ENCODE results near the gene NYNRIN. TPM values are rescaled to one million over a fixed set of nuclear protein-coding genes. Genes with fewer than 3 reads are reported as not detected.

Gene NYNRIN
- total and polyA plus RNA-seq, 2 donors (not counting 3 experiments of a cell fraction or from before 2014, with no cell fraction given): 37.2 to 42.8 TPM

GRCh38 chr14:24384169-24384568 is 14.6 kb upstream of the NYNRIN start:
- Histone ChIP-seq H3K9me3 (replicated peaks; ENCODE audit: control insufficient read depth, insufficient read depth, low read length) (no peaks in the 10 kb centered on the region), H3K27me3 (ENCODE audit: control insufficient read depth in 2 of 2, insufficient read depth in 2 of 2, low read length in 2 of 2) (peaks cover 1 to 11% of the 10 kb centered on the region in 2 experiments), H3K4me2 (ENCODE audit: insufficient read depth, low read length) (no peak overlapping the region), H4K20me1 (replicated peaks; ENCODE audit: control insufficient read depth, extremely low read depth, insufficient read depth, low read length) (no peaks in the 10 kb centered on the region), H3K9me1 (replicated peaks; ENCODE audit: control insufficient read depth, extremely low read depth, insufficient read depth, low read length) (no peaks in the 10 kb centered on the region), H3K9ac (replicated peaks; ENCODE audit: extremely low read depth, insufficient read depth, low read length) (no peak overlapping the region), H3K79me2 (ENCODE audit: control insufficient read depth, insufficient read depth, low read length) (no peaks in the 10 kb centered on the region), H2AFZ (ENCODE audit: low read depth, low read length) (no peak overlapping the region), H3K36me3 (ENCODE audit: control insufficient read depth in 2 of 2, extremely low read depth in 1 of 2, insufficient read depth in 2 of 2, low read length in 2 of 2) (no peaks in the 10 kb centered on the region), H3K27ac (ENCODE audit: insufficient read depth, low read depth, low read length) (no peak overlapping the region), H3K4me3 (replicated peaks in 1 of 3; ENCODE audit: insufficient read depth in 1 of 3, low read depth in 1 of 3, low read length in 3 of 3) (no peak overlapping the region), H3K4me1 (ENCODE audit: control insufficient read depth, extremely low read depth, insufficient read depth, low read length) (peaks cover 2% of the 10 kb centered on the region)
- no TSS peak for BruUV-seq (replicated peaks)
- DNase-seq (ENCODE audit: low read depth, low spot score): no peak
- intact Hi-C loops (cut with micrococcal nuclease) (no loop called here), dilution Hi-C loops (cut with MboI; ENCODE audit: extremely low pct_ligation_motif_present, low sequenced_read_pairs) (no loop called here)
- FAIRE-seq: no peak
- CTCF ChIA-PET: interaction anchor here (2.8 kb wide), 1 partner anchor 47 kb away, joined by 6 read pairs; no protein-coding TSS in a partner anchor
- TF ChIP-seq MYC (IDR thresholded peaks at IDR 0.05; ENCODE audit: low read depth, low read length): no peak
- TF ChIP-seq POLR2A (IDR thresholded peaks at IDR 0.05; ENCODE audit: low read depth, low read length): no peak
- TF ChIP-seq, protein P1, sequence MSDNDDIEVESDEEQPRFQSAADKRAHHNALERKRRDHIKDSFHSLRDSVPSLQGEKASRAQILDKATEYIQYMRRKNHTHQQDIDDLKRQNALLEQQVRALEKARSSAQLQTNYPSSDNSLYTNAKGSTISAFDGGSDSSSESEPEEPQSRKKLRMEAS (IDR thresholded peaks at IDR 0.05; ENCODE audit: insufficient read depth, insufficient read length): no peak
- no peak for TF ChIP-seq EZH2 (IDR thresholded peaks at IDR 0.05; ENCODE audit: borderline replicate concordance, low read depth, low read length, severe bottlenecking)
- TF ChIP-seq JUN (IDR thresholded peaks at IDR 0.05; ENCODE audit: borderline replicate concordance, insufficient read depth, insufficient read length, low read depth): no peak
- no peak for TF ChIP-seq POLR2AphosphoS5 (IDR thresholded peaks at IDR 0.05; ENCODE audit: insufficient read depth, low read depth, low read length)
- TF ChIP-seq GATA2 (IDR thresholded peaks at IDR 0.05; ENCODE audit: insufficient read depth, insufficient read length, low read depth, low read length): no peak
- POLR2A ChIA-PET: no interaction called here

GRCh38 chr14:24385524-24385923 is 13.3 kb upstream of the NYNRIN start:
- Histone ChIP-seq H3K9me1 (replicated peaks; ENCODE audit: control insufficient read depth, extremely low read depth, insufficient read depth, low read length) (no peaks in the 10 kb centered on the region), H3K36me3 (ENCODE audit: control insufficient read depth in 2 of 2, extremely low read depth in 1 of 2, insufficient read depth in 2 of 2, low read length in 2 of 2) (no peaks in the 10 kb centered on the region), H4K20me1 (replicated peaks; ENCODE audit: control insufficient read depth, extremely low read depth, insufficient read depth, low read length) (no peaks in the 10 kb centered on the region), H3K9ac (replicated peaks; ENCODE audit: extremely low read depth, insufficient read depth, low read length) (no peak overlapping the region), H3K27me3 (ENCODE audit: control insufficient read depth in 2 of 2, insufficient read depth in 2 of 2, low read length in 2 of 2) (peaks cover 1 to 11% of the 10 kb centered on the region in 2 experiments), H3K4me3 (replicated peaks in 1 of 3; ENCODE audit: insufficient read depth in 1 of 3, low read depth in 1 of 3, low read length in 3 of 3) (no peak overlapping the region), H2AFZ (ENCODE audit: low read depth, low read length) (no peak overlapping the region), H3K4me2 (ENCODE audit: insufficient read depth, low read length) (no peak overlapping the region), H3K79me2 (ENCODE audit: control insufficient read depth, insufficient read depth, low read length) (no peaks in the 10 kb centered on the region), H3K27ac (ENCODE audit: insufficient read depth, low read depth, low read length) (no peak overlapping the region), H3K9me3 (replicated peaks; ENCODE audit: control insufficient read depth, insufficient read depth, low read length) (no peaks in the 10 kb centered on the region), H3K4me1 (ENCODE audit: control insufficient read depth, extremely low read depth, insufficient read depth, low read length) (peaks cover 7% of the 10 kb centered on the region)
- CTCF ChIA-PET: interaction anchor here (0.6 to 2.8 kb wide), 5 partner anchors 15 to 1072 kb away, joined by 3 to 6 read pairs (median 3); no protein-coding TSS in a partner anchor
- dilution Hi-C loops (cut with MboI; ENCODE audit: extremely low pct_ligation_motif_present, low sequenced_read_pairs) (no loop called here), intact Hi-C loops (cut with micrococcal nuclease) (no loop called here)
- POLR2A ChIA-PET: no interaction called here
- DNase-seq (ENCODE audit: low read depth, low spot score): no peak
- no peak for TF ChIP-seq POLR2A (IDR thresholded peaks at IDR 0.05; ENCODE audit: low read depth, low read length)
- no peak for TF ChIP-seq FOS (IDR thresholded peaks at IDR 0.05; ENCODE audit: borderline replicate concordance, insufficient read depth, low read length)
- no peak for TF ChIP-seq CTCF (IDR thresholded peaks at IDR 0.05; ENCODE audit: extremely low read depth in 1 of 2, insufficient read depth in 1 of 2, low read depth in 1 of 2, low read length in 2 of 2)
- no peak for TF ChIP-seq JUN (IDR thresholded peaks at IDR 0.05; ENCODE audit: borderline replicate concordance, insufficient read depth, insufficient read length, low read depth)
- no peak for TF ChIP-seq MYC (IDR thresholded peaks at IDR 0.05; ENCODE audit: low read depth, low read length)
- no peak for TF ChIP-seq GATA2 (IDR thresholded peaks at IDR 0.05; ENCODE audit: insufficient read depth, insufficient read length, low read depth, low read length)
- no peak for TF ChIP-seq POLR2AphosphoS5 (IDR thresholded peaks at IDR 0.05; ENCODE audit: insufficient read depth, low read depth, low read length)
- TF ChIP-seq, protein P1 (IDR thresholded peaks at IDR 0.05; ENCODE audit: insufficient read depth, insufficient read length): no peak
- no peak for TF ChIP-seq EZH2 (IDR thresholded peaks at IDR 0.05; ENCODE audit: borderline replicate concordance, low read depth, low read length, severe bottlenecking)
- FAIRE-seq: no peak
- no TSS peak for BruUV-seq (replicated peaks)

All from endothelial cell of umbilical vein (primary cell).